ENCODE data around the gene PRKG1.

Gene PRKG1

GRCh38 chr10:52050429-52051047 lies 976.3 kb downstream of the PRKG1 start:
- DNase-seq: no peak

DNA sequence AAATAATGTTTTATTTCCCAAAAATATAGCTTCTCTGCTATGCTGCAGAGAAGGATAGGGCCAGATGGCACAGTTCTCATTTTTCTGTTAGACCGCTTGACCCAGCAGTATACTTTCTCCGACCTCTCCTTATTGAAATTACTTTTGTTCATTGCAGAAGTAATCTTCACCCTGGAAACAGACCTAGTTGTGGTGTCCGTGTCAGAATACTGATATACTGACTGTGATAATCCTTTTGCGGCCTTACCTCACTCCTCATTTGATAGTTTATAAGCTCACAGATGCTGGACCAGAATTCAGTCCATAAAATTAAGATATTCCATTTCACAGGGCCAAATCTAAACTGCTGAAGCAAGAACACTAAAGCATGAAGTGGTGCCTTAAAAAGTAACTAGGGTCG lies 979.2 kb downstream of the PRKG1 start:
- no peak for DNase-seq

DNA sequence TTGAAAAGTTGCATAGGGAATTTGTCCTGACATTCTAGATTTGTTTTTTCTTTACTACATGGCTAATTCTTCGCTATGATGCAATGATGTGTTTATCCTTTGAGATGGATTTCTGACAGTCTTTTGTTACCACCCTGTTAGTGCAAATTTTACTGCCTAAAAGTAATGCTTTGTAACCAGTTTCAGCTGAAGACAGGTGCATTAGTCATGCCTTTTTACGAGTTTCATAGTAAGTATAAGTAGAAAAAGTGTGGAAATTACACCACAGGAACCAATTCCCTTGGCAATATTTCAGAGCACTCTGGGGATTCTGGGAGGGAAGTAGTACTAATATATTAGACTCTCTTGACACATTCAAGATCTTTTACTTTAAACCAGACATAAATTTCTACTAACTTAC lies 982.0 kb downstream of the PRKG1 start:
- no peak for DNase-seq

- no peak for DNase-seq
These were observed 984.8 kb downstream of the PRKG1 start for GRCh38 chr10:52059089-52059488.

- no peak for DNase-seq
These were observed 988.9 kb downstream of the PRKG1 start for GRCh38 chr10:52063159-52063558.

GRCh38 chr10:52064084-52064845 lies 990.0 kb downstream of the PRKG1 start:
- no peak for DNase-seq

- no peak for DNase-seq
These were observed 992.1 kb downstream of the PRKG1 start for GRCh38 chr10:52066383-52066782.

GRCh38 chr10:52068485-52068884 lies 994.2 kb downstream of the PRKG1 start:
- DNase-seq: no peak

GRCh38 chr10:52071814-52072213 lies 997.5 kb downstream of the PRKG1 start:
- DNase-seq: no peak

GRCh38 chr10:52074505-52075026 lies 1000.3 kb downstream of the PRKG1 start:
- no peak for DNase-seq

- no peak for DNase-seq
These were observed 1003.5 kb downstream of the PRKG1 start for GRCh38 chr10:52077814-52078213.

DNA sequence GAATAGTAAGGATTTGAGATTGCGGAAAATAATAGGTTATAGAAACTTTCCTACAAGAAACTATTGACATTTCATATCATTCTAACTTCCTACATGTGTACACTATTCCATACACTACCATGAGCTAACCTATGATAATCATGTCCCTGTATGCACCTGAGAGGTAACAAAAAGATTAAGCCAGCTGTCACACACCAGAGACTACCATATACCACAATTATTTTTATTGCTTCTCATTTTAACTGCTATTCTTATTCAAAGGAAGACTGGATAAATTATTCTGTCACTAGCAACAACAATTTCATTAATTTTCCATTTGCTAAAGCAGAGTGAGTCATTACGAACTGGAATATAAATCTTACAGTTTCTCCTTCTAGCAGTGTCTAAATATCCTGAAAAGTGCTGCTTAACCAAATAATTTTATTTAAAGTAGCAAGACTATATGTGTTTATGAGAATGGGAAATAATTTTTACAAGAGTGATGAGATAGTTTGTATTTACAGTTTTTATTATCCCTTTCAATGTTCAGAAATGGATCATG lies 1004.2 kb downstream of the PRKG1 start:
- DNase-seq: no peak

DNA sequence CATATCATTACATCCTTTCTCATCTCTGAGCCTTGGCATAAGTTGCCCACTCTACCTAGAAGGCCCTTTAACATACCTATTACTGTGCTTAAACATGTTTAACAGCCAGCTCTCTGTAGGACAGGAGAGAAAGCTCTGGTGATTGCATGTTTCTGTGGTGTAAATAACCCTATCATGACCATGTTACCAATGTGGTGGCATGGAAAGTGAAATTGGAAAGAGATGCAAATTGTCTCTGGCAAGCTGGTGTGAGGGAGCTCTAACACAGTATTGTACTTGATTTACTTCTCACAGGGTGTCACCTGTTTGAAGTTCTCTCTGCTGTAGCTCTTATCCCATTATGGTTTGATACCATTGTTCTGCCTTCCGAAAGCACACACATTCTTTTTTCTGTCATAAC lies 1008.0 kb downstream of the PRKG1 start:
- no peak for DNase-seq

DNA sequence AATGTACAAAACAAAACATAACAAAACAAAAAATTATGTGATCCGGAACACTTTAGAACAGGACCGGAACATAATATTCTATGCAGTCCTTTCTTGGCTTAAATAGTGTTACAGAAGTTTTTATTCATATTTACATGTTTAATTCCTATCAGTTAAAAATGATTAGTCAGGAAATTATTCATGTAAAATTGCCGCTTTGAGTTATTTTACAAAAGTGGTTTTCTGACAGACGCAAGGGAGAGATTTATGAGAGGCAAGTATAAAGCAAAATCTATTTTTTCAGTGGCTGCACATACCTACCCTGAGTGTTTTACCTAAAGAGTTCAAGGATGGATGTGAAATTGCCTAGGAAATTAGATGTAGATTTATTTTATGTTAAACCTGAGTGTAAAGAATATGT lies 1009.1 kb downstream of the PRKG1 start:
- no peak for DNase-seq

GRCh38 chr10:52092390-52092789 lies 1018.1 kb downstream of the PRKG1 start:
- DNase-seq: no peak

DNA sequence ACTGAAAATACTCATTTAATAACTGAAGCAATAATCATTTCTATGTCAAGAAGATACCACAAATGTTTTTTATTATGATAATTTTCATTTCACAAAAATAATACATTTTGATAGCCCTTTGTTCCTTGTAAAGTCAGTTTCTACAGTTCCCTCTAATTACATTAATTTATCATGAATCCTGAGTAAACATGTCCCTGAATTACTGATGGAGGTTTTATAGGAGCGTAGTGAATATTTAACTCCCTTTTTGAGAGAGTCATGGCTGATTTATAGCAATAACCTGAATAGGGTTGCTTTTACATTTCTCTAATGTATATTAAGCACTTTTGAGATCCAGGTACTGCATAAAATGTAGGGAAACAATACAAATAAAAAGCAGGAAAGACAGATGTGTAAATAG lies 1023.8 kb downstream of the PRKG1 start:
- no peak for DNase-seq

DNA sequence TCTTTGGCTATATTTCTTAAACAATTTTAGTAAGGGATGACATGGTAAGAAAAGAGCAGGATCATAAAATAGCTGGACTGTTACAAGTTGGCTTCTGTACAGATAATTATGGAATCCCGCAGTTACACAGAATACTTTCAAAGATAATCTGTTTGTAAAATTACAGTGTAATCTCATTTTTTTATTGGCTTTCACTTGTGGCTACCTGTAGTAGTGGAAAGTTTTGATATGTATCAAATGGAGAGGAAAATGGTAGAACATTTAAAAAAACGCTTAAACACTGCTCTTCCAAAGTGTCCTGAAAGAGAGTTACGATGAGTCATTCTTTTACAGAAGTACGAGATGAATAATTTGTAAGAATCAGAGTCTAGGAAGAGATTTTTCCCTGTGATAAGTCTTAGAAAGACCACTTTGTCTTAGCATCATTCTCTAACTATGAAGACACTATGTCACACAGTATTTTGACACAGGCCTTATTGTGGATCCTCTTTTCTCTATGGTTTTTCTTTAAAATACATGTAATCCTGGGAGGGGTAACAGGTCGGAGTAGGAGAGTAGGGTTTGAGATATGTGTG lies 1024.8 kb downstream of the PRKG1 start:
- no peak for DNase-seq

- DNase-seq: no peak
These were observed 1025.8 kb downstream of the PRKG1 start for GRCh38 chr10:52100011-52100547.

DNA sequence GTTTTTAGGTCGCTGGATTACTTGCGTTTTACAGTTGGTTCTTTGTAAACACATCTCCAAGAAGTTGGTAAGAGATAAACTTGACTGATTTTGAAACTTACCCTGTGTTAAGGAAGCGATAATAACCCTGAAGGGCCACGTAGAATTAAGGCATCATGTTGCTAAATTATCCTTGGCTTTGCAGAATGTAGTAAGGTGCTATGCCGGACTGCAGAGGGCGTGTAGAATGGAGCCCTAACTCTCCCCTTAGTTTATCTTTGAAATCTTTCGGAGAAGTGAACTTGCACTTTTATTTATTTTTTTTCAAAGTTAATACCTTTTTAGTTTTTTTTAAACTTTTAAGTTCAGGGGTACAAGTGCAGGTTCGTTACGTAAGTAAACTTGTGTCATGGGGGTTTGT lies 1031.0 kb downstream of the PRKG1 start:
- no peak for DNase-seq

GRCh38 chr10:52106011-52106410 lies 1031.7 kb downstream of the PRKG1 start:
- DNase-seq: no peak

- peak; percentile 10 to 21 for DNase-seq
These were observed 1032.6 kb downstream of the PRKG1 start for GRCh38 chr10:52106899-52107298.

DNA sequence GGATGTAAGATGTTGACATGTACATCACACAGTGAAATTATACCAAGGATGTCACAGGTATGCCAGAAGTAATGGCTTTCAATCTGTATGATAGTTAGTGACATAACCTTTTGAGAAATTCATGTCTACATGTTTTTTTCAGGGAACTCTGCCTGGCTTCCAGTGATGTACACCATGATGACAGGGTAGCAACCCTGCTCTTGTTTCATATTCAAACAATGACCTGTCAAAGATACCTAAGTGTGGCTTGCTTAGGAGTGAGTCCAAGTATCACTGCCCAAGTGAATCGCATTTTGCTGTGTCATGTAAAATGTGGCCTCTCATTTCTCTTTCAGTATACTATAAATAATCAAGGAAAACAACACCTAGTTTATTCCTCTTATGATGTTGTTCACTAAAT lies 1033.9 kb downstream of the PRKG1 start:
- peak in 1 of 2 experiments; percentile 4 for DNase-seq

DNA sequence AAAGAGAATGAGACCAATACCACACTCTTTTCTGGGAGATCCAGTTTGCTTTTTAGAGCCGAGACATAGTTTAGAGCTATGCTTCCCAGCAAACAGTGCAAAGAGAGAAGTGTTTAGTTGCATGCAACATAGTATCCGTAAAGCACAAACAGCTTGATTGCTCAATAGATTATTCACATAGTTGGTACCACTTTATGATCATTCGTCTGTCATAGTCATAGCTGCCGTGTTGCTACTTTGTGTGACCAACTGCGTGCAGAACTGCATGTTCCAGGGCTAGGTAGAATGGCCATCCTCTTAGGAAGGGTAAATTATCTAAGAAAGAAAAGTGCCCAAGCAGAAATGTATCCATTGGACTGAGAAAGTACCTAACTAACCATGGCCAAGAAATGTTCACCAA lies 1036.3 kb downstream of the PRKG1 start:
- DNase-seq: no peak
